ENCODE data around the gene UBQLN3. TPM values are rescaled to one million over a fixed set of nuclear protein-coding genes. Genes with fewer than 3 reads are reported as not detected.

Gene UBQLN3
- total RNA-seq, 1 experiment from 2014 or later, result not detected

GRCh38 chr11:5541427-5541826 lies 31.7 kb upstream of the UBQLN3 start:
- CTCF ChIA-PET, result no interaction called here
- DNase-seq (ENCODE audit: low read depth, low spot score) (no peak), ATAC-seq (no peak)
- no TSS peak for BruUV-seq (replicated peaks)
- Histone ChIP-seq H3K36me3 (ENCODE audit: control insufficient read depth, insufficient read depth, low read length) (no peaks in the 10 kb centered on the region), H3K27ac (ENCODE audit: low read length) (no peak overlapping the region), H3K9me3 (ENCODE audit: control insufficient read depth, insufficient read depth, low read depth, low read length) (no peaks in the 10 kb centered on the region), H3K4me3 (ENCODE audit: low read depth in 2 of 2, low read length in 2 of 2) (no peak overlapping the region), H3K27me3 (ENCODE audit: control insufficient read depth, insufficient read depth, low read length) (peaks cover 2% of the 10 kb centered on the region; the same call in 1 of the 2 replicates), H3K4me1 (ENCODE audit: control insufficient read depth, insufficient read depth, low read length) (no peaks in the 10 kb centered on the region)
- intact Hi-C loops (cut with micrococcal nuclease; ENCODE audit: unreplicated experiment) (no loop called here), in situ Hi-C loops (cut with HindIII; ENCODE audit: low pct_unique_long_range_greater_than_20kb, low sequenced_read_pairs) (no loop called here)
- POLR2A ChIA-PET, result no interaction called here
- TF ChIP-seq SIN3A (IDR thresholded peaks at IDR 0.05; ENCODE audit: borderline replicate concordance, insufficient read depth, low read depth, low read length) (no peak), TCF7L2 (IDR thresholded peaks at IDR 0.05; ENCODE audit: low read depth, low read length) (no peak)

GRCh38 chr11:5536482-5536881 lies 26.7 kb upstream of the UBQLN3 start:
- in situ Hi-C loops (cut with HindIII; ENCODE audit: low pct_unique_long_range_greater_than_20kb, low sequenced_read_pairs), result no loop called here
- Histone ChIP-seq H3K27ac (ENCODE audit: low read length) (no peak overlapping the region), H3K9me3 (ENCODE audit: control insufficient read depth, insufficient read depth, low read depth, low read length) (no peaks in the 10 kb centered on the region), H3K27me3 (ENCODE audit: control insufficient read depth, insufficient read depth, low read length) (no peaks in the 10 kb centered on the region), H3K4me3 (ENCODE audit: low read depth in 2 of 2, low read length in 2 of 2) (no peak overlapping the region), H3K4me1 (ENCODE audit: control insufficient read depth, insufficient read depth, low read length) (no peaks in the 10 kb centered on the region), H3K36me3 (ENCODE audit: control insufficient read depth, insufficient read depth, low read length) (no peaks in the 10 kb centered on the region)
- BruUV-seq (replicated peaks), result no TSS peak
- DNase-seq (ENCODE audit: low read depth, low spot score) (no peak), ATAC-seq (no peak)
- ChIA-PET POLR2A (no interaction called here), CTCF (no interaction called here)
- TF ChIP-seq POLR2AphosphoS5 (IDR thresholded peaks at IDR 0.05; ENCODE audit: low read depth, low read length) (no peak), TCF7L2 (IDR thresholded peaks at IDR 0.05; ENCODE audit: low read depth, low read length) (no peak), SIN3A (IDR thresholded peaks at IDR 0.05; ENCODE audit: borderline replicate concordance, insufficient read depth, low read depth, low read length) (no peak), CTCF (IDR thresholded peaks at IDR 0.05) (no peak), REST (IDR thresholded peaks at IDR 0.05; ENCODE audit: insufficient read depth in 1 of 2, low read depth in 2 of 2, low read length in 1 of 2) (no peak)
- intact Hi-C loops (cut with micrococcal nuclease; ENCODE audit: unreplicated experiment), result no loop called here

- ChIA-PET CTCF (no interaction called here), POLR2A (no interaction called here)
- in situ Hi-C loops (cut with HindIII; ENCODE audit: low pct_unique_long_range_greater_than_20kb, low sequenced_read_pairs) (no loop called here), intact Hi-C loops (cut with micrococcal nuclease; ENCODE audit: unreplicated experiment) (no loop called here)
- no peaks in the 10 kb centered on the region for H3K36me3 ChIP-seq (ENCODE audit: control insufficient read depth, insufficient read depth, low read length)
- H3K4me3 ChIP-seq (ENCODE audit: low read depth in 2 of 2, low read length in 2 of 2), result no peak overlapping the region
- no peaks in the 10 kb centered on the region for H3K9me3 ChIP-seq (ENCODE audit: control insufficient read depth, insufficient read depth, low read depth, low read length)
- no peaks in the 10 kb centered on the region for H3K27me3 ChIP-seq (ENCODE audit: control insufficient read depth, insufficient read depth, low read length)
- BruUV-seq (replicated peaks), result no TSS peak
- H3K4me1 ChIP-seq (ENCODE audit: control insufficient read depth, insufficient read depth, low read length), result no peaks in the 10 kb centered on the region
- DNase-seq (ENCODE audit: low read depth, low spot score), result no peak
- ATAC-seq, result no peak
- TF ChIP-seq REST (IDR thresholded peaks at IDR 0.05; ENCODE audit: insufficient read depth in 1 of 2, low read depth in 2 of 2, low read length in 1 of 2) (no peak), SIN3A (IDR thresholded peaks at IDR 0.05; ENCODE audit: borderline replicate concordance, insufficient read depth, low read depth, low read length) (no peak), CTCF (IDR thresholded peaks at IDR 0.05) (no peak), TCF7L2 (IDR thresholded peaks at IDR 0.05; ENCODE audit: low read depth, low read length) (no peak), POLR2AphosphoS5 (IDR thresholded peaks at IDR 0.05; ENCODE audit: low read depth, low read length) (no peak)
- no peak overlapping the region for H3K27ac ChIP-seq (ENCODE audit: low read length)
Observed at GRCh38 chr11:5534046-5534445, 24.3 kb upstream of the UBQLN3 start.

Measured in Panc1 (cell line).